GM12878 (cell line): ENCODE results near the gene SMC3. TPM values are rescaled to one million over a fixed set of nuclear protein-coding genes. Genes with fewer than 3 reads are reported as not detected.

Experiments
- ATAC-seq: fragments of 200-7000 bp; cut with Tn5 transposase; 3 replicates; pipeline ENCODE4 v1.9.1; 2020; ENCODE audit warnings: mild to moderate bottlenecking, moderate library complexity
- BruUV-seq: library from RNA; stranded (reverse); fragments of 400-500 nt; replicated peaks from 2 replicates; lab custom pipeline; 2021; lab: Mats Ljungman, UMichigan
- CTCF ChIA-PET: fragments of 300-600 bp; sonication (Branson Sonifier 250); formaldehyde crosslinking; extraction: SDS; loops from one replicate; lab custom pipeline; 2021; ENCODE audit warnings: inconsistent platforms; lab: Yijun Ruan, JAX
- POLR2A ChIA-PET: fragments of 350-600 bp; formaldehyde crosslinking; extraction: SDS; loops from one replicate; lab custom pipeline; 2021; ENCODE audit warnings: inconsistent platforms; lab: Charles Lee
- RAD21 ChIA-PET: fragments of 300-600 bp; sonication (Branson Sonifier 250); formaldehyde crosslinking; loops from one replicate; lab custom pipeline; 2023; ENCODE audit warnings: antibody characterized with exemption; ENCODE audit not compliant: unreplicated experiment; lab: Charles Lee
- SMC1A ChIA-PET: fragments of 300-600 bp; sonication (Branson Sonifier 250); formaldehyde crosslinking; loops from one replicate; lab custom pipeline; 2023; ENCODE audit not compliant: unreplicated experiment, uncharacterized antibody; lab: Charles Lee
- DNase-seq: peaks from one replicate; pipeline ENCODE4 v3.0.0-alpha.2; 2011; ENCODE audit warnings: low read depth, low spot score
- FAIRE-seq: peaks from 3 replicates; lab custom pipeline; 2011; peaks lifted over from hg19 to GRCh38; lab: Jason Lieb, UNC
- H2AFZ ChIP-seq: 2 replicates; pipeline ENCODE4 v1.6.0; 2011; ENCODE audit warnings: low read depth, low read length, control low read depth; ENCODE audit not compliant: control insufficient read depth
- H3K27ac ChIP-seq: 2 replicates; pipeline ENCODE4 v1.5.1; 2011; ENCODE audit warnings: control low read depth; ENCODE audit not compliant: control insufficient read depth, insufficient read depth
- H3K27me3 ChIP-seq, 2 experiments: replicated peaks in 1 of 2; 2 replicates each; pipeline versions ENCODE4 v1.6.0 to v1.6.1; 2011; ENCODE audit warnings: low read length in 1 of 2; ENCODE audit not compliant: control insufficient read depth in 2 of 2, insufficient read depth in 2 of 2
- H3K36me3 ChIP-seq, 2 experiments: 2 replicates each; pipeline ENCODE4 v1.5.1; 2011; ENCODE audit warnings: low read length in 1 of 2; ENCODE audit not compliant: control insufficient read depth in 2 of 2, insufficient read depth in 2 of 2
- H3K4me1 ChIP-seq: 2 replicates; pipeline ENCODE4 v1.6.1; 2011; ENCODE audit warnings: mild to moderate bottlenecking, low read length, moderate library complexity, mixed read lengths; ENCODE audit not compliant: control insufficient read depth, insufficient read depth
- H3K4me2 ChIP-seq: 2 replicates; pipeline ENCODE4 v1.6.0; 2011; ENCODE audit warnings: control low read depth; ENCODE audit not compliant: control insufficient read depth, insufficient read depth
- H3K4me3 ChIP-seq: fragments of 200-600 bp; sonication (generic); 2 replicates; pipeline ENCODE4 v1.5.1; 2016
- H3K79me2 ChIP-seq: 2 replicates; pipeline ENCODE4 v1.6.0; 2011; ENCODE audit warnings: low read length; ENCODE audit not compliant: control insufficient read depth, insufficient read depth
- H3K9ac ChIP-seq: 2 replicates; pipeline ENCODE4 v1.8.0; 2011; ENCODE audit warnings: low read length, control low read depth, mixed read lengths; ENCODE audit not compliant: control insufficient read depth, insufficient read depth
- H3K9me3 ChIP-seq: replicated peaks from 3 replicates; pipeline ENCODE4 v1.5.1; 2011; ENCODE audit warnings: mild to moderate bottlenecking, low read length; ENCODE audit not compliant: control insufficient read depth, insufficient read depth
- H4K20me1 ChIP-seq: 2 replicates; pipeline ENCODE4 v1.6.0; 2011; ENCODE audit not compliant: control insufficient read depth, insufficient read depth
- CBFB ChIP-seq: IDR thresholded peaks from 2 replicates; pipeline ENCODE4 v1.6.1; 2016; ENCODE audit warnings: antibody characterized with exemption, low read depth
- CEBPB ChIP-seq, 2 experiments: fragments of 150-350 bp in 1 of 2; IDR thresholded peaks; 2 replicates each; pipeline ENCODE4 v1.6.1; 2012 to 2014; ENCODE audit warnings: low read depth in 2 of 2, low read length in 2 of 2, borderline replicate concordance in 1 of 2, inconsistent platforms in 1 of 2
- CHD1 ChIP-seq: IDR thresholded peaks from 2 replicates; pipeline ENCODE4 v1.6.1; 2012; ENCODE audit warnings: low read depth, low read length, improper control_type of control experiment
- DPF2 ChIP-seq: fragments of 450-650 bp; IDR thresholded peaks from 2 replicates; pipeline ENCODE4 v1.6.1; 2017; ENCODE audit warnings: mild to moderate bottlenecking
- E4F1 ChIP-seq: fragments of 450-650 bp; IDR thresholded peaks from 2 replicates; pipeline ENCODE4 v1.6.1; 2018; ENCODE audit warnings: borderline replicate concordance, mild to moderate bottlenecking; ENCODE audit not compliant: partially characterized antibody
- ETV6 ChIP-seq, 2 experiments: fragments of 450-650 bp in 1 of 2; IDR thresholded peaks in 1 of 2; conservative IDR thresholded peaks in 1 of 2; 2 replicates each; pipeline ENCODE4 v1.6.1; 2014; ENCODE audit warnings: antibody characterized with exemption in 1 of 2, borderline replicate concordance in 1 of 2, low read depth in 1 of 2, mild to moderate bottlenecking in 1 of 2, moderate library complexity in 1 of 2
- FOS ChIP-seq: IDR thresholded peaks from 3 replicates; pipeline ENCODE4 v1.6.1; 2011; ENCODE audit warnings: borderline replicate concordance; ENCODE audit not compliant: insufficient read length; ENCODE audit errors: extremely low read depth
- HDAC2 ChIP-seq: fragments of 200-600 bp; sonication (generic); IDR thresholded peaks from 2 replicates; pipeline ENCODE4 v1.6.1; 2017
- IKZF1 ChIP-seq: fragments of 450-650 bp; conservative IDR thresholded peaks from 2 replicates; pipeline ENCODE4 v1.6.1; 2017; ENCODE audit warnings: antibody characterized with exemption, mild to moderate bottlenecking
- MAX ChIP-seq: IDR thresholded peaks from 2 replicates; pipeline ENCODE4 v1.6.1; 2012; ENCODE audit warnings: low read depth, low read length, improper control_type of control experiment
- MEF2A ChIP-seq: IDR thresholded peaks from 2 replicates; pipeline ENCODE4 v1.6.1; 2011; ENCODE audit warnings: low read depth, mild to moderate bottlenecking, low read length, moderate library complexity; ENCODE audit not compliant: insufficient read depth
- NR2F1 ChIP-seq: fragments of 450-650 bp; conservative IDR thresholded peaks from 2 replicates; pipeline ENCODE4 v1.6.1; 2017; ENCODE audit warnings: mild to moderate bottlenecking
- PML ChIP-seq: IDR thresholded peaks from 2 replicates; pipeline ENCODE4 v1.6.1; 2012; ENCODE audit warnings: low read length, inconsistent platforms
- RFX5 ChIP-seq: IDR thresholded peaks from 2 replicates; pipeline ENCODE4 v1.6.1; 2011; ENCODE audit warnings: low read depth, low read length, improper control_type of control experiment
- SIN3A ChIP-seq: IDR thresholded peaks from 2 replicates; pipeline ENCODE4 v1.6.1; 2012; ENCODE audit warnings: low read depth, low read length, improper control_type of control experiment
- SPI1 ChIP-seq: IDR thresholded peaks from 2 replicates; pipeline ENCODE4 v1.6.1; 2011; ENCODE audit warnings: low read depth, mild to moderate bottlenecking, low read length, moderate library complexity, borderline replicate concordance; ENCODE audit not compliant: insufficient read depth
- TCF3 ChIP-seq: IDR thresholded peaks from 2 replicates; pipeline ENCODE4 v1.6.1; 2012; ENCODE audit warnings: low read depth, mild to moderate bottlenecking, low read length, borderline replicate concordance; ENCODE audit not compliant: insufficient read depth
- TCF7 ChIP-seq: IDR thresholded peaks from 2 replicates; pipeline ENCODE4 v1.6.1; 2014; ENCODE audit warnings: antibody characterized with exemption, borderline replicate concordance
- ZNF217 ChIP-seq: fragments of 450-650 bp; IDR thresholded peaks from 2 replicates; pipeline ENCODE4 v1.6.1; 2017; ENCODE audit warnings: antibody characterized with exemption, mild to moderate bottlenecking
- ZNF384 ChIP-seq: IDR thresholded peaks from 2 replicates; pipeline ENCODE4 v1.6.1; 2012; ENCODE audit warnings: low read depth, mild to moderate bottlenecking, low read length, improper control_type of control experiment, borderline replicate concordance
- ZNF622 ChIP-seq: fragments of 450-650 bp; IDR thresholded peaks from 2 replicates; pipeline ENCODE4 v1.6.1; 2017; ENCODE audit warnings: mild to moderate bottlenecking, inconsistent platforms
- WGBS: methylation state at CpG from one replicate; pipeline ENCODE4 v1.1.6; 2016; ENCODE audit warnings: low lambda C conversion rate; ENCODE audit not compliant: insufficient replicate concordance, insufficient coverage; ENCODE audit errors: missing lambda C conversion rate; 5-methylcytosine and 5-hydroxymethylcytosine counted together
- in situ Hi-C: fragments of 300-500 bp; cut with MboI; formaldehyde crosslinking; loops from 9 replicates; pipeline ENCODE4 v1.14.3; 2018; ENCODE audit warnings: mixed read lengths
- intact Hi-C: fragments of 100-400 bp; cut with micrococcal nuclease; formaldehyde crosslinking; loops from one replicate; pipeline ENCODE4 v1.14.2; 2022; ENCODE audit not compliant: unreplicated experiment
- polyA plus RNA-seq, 11 experiments: library from polyadenylated mRNA; depleted of rRNA in 4 of 11; unstranded in 6 of 11; stranded (reverse) in 5 of 11; fragments of >200 nt; fragmentation: Nextera tagmentation in 4 of 11; fragmentation: Illumina TruSeq in 1 of 11; extraction: Ambion mirVana in 4 of 11; extraction: Trizol in 1 of 11; gene quantifications; 1 replicate in 1 of 11; 2 replicates in 10 of 11; pipeline versions ENCODE4 v1.2.1 to v1.2.3, GENCODE V29; 2011 to 2016; ENCODE audit warnings: inconsistent platforms in 2 of 11, missing spikeins in 2 of 11, low read depth in 1 of 11
- total RNA-seq, 4 experiments: library from RNA; depleted of rRNA in 3 of 4; stranded (reverse); fragments of >200 nt in 3 of 4; fragmentation: Illumina TruSeq in 1 of 4; extraction: Trizol in 1 of 4; gene quantifications; 2 replicates each; pipeline versions ENCODE4 v1.2.1 to v1.2.3, GENCODE V29; 2013 to 2021

Gene SMC3
- total and polyA plus RNA-seq, 10 of the 15 experiments (the other 5 are each of a cell fraction or from before 2014, with no cell fraction given), result 30.4 to 123 (median 48.3) TPM

GRCh38 chr10:110613996-110614495, 46.6 kb downstream of the SMC3 start:
- ChIA-PET SMC1A (interaction anchor here (0.7 to 6.9 kb wide), 16 partner anchors 11 to 304 kb away, joined by 3 to 98 read pairs (median 4); no protein-coding TSS in a partner anchor), RAD21 (interaction anchor here (0.5 to 1.4 kb wide), 8 partner anchors 13 to 341 kb away, joined by 3 to 7 read pairs (median 4); partner anchors contain the start of gene PDCD4), CTCF (interaction anchor here (1.0 to 8.0 kb wide), 6 partner anchors 8 to 309 kb away, joined by 3 to 141 read pairs (median 4); partner anchors contain the start of gene SMNDC1), POLR2A (interaction anchor here (0.6 to 1.7 kb wide), 4 partner anchors 58 to 1859 kb away, joined by 3 to 6 read pairs (median 4); no protein-coding TSS in a partner anchor)
- Histone ChIP-seq H3K27ac (peak overlapping the region; percentile 44; the same call in 1 of the 2 replicates), H3K4me1 (peaks cover 33% of the 10 kb centered on the region), H3K79me2 (no peaks in the 10 kb centered on the region), H3K4me3 (no peak overlapping the region), H3K36me3 (no peaks in the 10 kb centered on the region), H3K9me3 (no peaks in the 10 kb centered on the region; the same call in 2 of the 3 replicates), H2AFZ (peak overlapping the region; percentile 77; the same call in 1 of the 2 replicates), H4K20me1 (no peaks in the 10 kb centered on the region), H3K9ac (no peak overlapping the region), H3K4me2 (peak overlapping the region; percentile 58), H3K27me3 (no peaks in the 10 kb centered on the region)
- 20% methylated on average over 9 of the region's 9 CpGs for WGBS
- FAIRE-seq (no peak), DNase-seq (peak; percentile 61), ATAC-seq (peak; percentile 71)
- no TSS peak for BruUV-seq
- intact Hi-C loops, result loop anchor here (1.0 to 10.0 kb wide), 4 partner anchors 132 to 401 kb away; no protein-coding TSS in a partner anchor
- in situ Hi-C loops, result loop anchor here (25.0 kb wide), 1 partner anchor 1523 kb away; no protein-coding TSS in a partner anchor
- TF ChIP-seq ZNF384 (no peak), RFX5 (no peak), IKZF1 (0 out of 2 replicates have a peak, but pooled peaks have one; percentile 10), SIN3A (no peak), MEF2A (0 out of 2 replicates have a peak, but pooled peaks have one; percentile 15), MAX (no peak), CHD1 (no peak), CBFB (no peak), TCF7 (no peak), ETV6 (conservative IDR thresholded peaks at IDR 0.05 in 1 of 2, IDR thresholded peaks at IDR 0.05 in 1 of 2; ENCODE audit: borderline replicate concordance in 1 of 2, low read depth in 1 of 2) (no peak), E4F1 (no peak), PML (no peak), ZNF622 (no peak), NR2F1 (peak; percentile 37; the same call in 1 of the 2 replicates), FOS (no peak), TCF3 (0 out of 2 replicates have a peak, but pooled peaks have one; percentile 18), SPI1 (no peak), DPF2 (peak; percentile 59), HDAC2 (no peak), ZNF217 (no peak), CEBPB (IDR thresholded peaks at IDR 0.05; ENCODE audit: borderline replicate concordance in 1 of 2, low read depth in 2 of 2, low read length in 2 of 2) (no peak)
